Tibial nerve (tissue), 4 donors: ENCODE data around the gene LRRC14B.

ENCODE experiments used
- CTCF ChIP-seq, 5 experiments: fragments of 200-600 bp in 3 of 5; fragments of 450-650 bp in 2 of 5; sonication (generic) in 3 of 5; IDR thresholded peaks; one replicate each; pipeline ENCODE4 v1.5.1; 2016 to 2019; ENCODE audit warnings: antibody characterized with exemption in 5 of 5, mild to moderate bottlenecking in 3 of 5, moderate library complexity in 2 of 5
- EP300 ChIP-seq, 2 donors: sonication (generic); formaldehyde crosslinking; IDR thresholded peaks; one replicate each; pipeline ENCODE4 v1.6.1; 2017; ENCODE audit warnings: antibody characterized with exemption in 2 of 2, mild to moderate bottlenecking in 1 of 2

- TF ChIP-seq CTCF (IDR thresholded peaks at IDR 0.05) (no peak), EP300 (IDR thresholded peaks at IDR 0.05) (no peak)
Observed at GRCh38 chr5:153256-153655, 38.0 kb upstream of the LRRC14B start.
